GM12801 (cell line): ENCODE results near the gene SLC27A4.

Source experiments
- CTCF ChIP-seq: IDR thresholded peaks from one replicate; pipeline ENCODE4 v1.5.1; 2011; ENCODE audit warnings: control low read depth; ENCODE audit not compliant: insufficient read length; ENCODE audit errors: extremely low read depth

The SLC27A4 gene

GRCh38 chr9:128317629-128318028 is 22.7 kb upstream of the SLC27A4 start:
- TF ChIP-seq CTCF: no peak

GRCh38 chr9:128321343-128321742 is 19.0 kb upstream of the SLC27A4 start:
- no peak for TF ChIP-seq CTCF

GRCh38 chr9:128321879-128322403 is 18.4 kb upstream of the SLC27A4 start:
- TF ChIP-seq CTCF: no peak

- no peak for TF ChIP-seq CTCF
These were observed 17.7 kb upstream of the SLC27A4 start, which contains the start of the genes COQ4 and TRUB2 for GRCh38 chr9:128322404-128323211. COQ4 (plus strand) TSS chr9:128322839; CDS start chr9:128322859, 20 bp downstream. TRUB2 (minus strand) TSS chr9:128322447; CDS start chr9:128322408, 39 bp downstream.

GRCh38 chr9:128323212-128323730 is 17.1 kb upstream of the SLC27A4 start:
- TF ChIP-seq CTCF: no peak

GRCh38 chr9:128323791-128324190 is 16.5 kb upstream of the SLC27A4 start:
- no peak for TF ChIP-seq CTCF

- TF ChIP-seq CTCF: no peak
These were observed 15.9 kb upstream of the SLC27A4 start for GRCh38 chr9:128324401-128324800.
